Upper lobe of left lung (tissue), 4 donors: ENCODE results near the gene ITGA5.

Experiments used
- CTCF ChIP-seq, 6 experiments: fragments of 450-650 bp in 4 of 6; fragments of 200-600 bp in 2 of 6; sonication (generic) in 2 of 6; IDR thresholded peaks; one replicate each; pipeline ENCODE4 v1.5.1; 2016 to 2019; ENCODE audit warnings: antibody characterized with exemption in 6 of 6
- EP300 ChIP-seq, 4 donors: sonication (generic); formaldehyde crosslinking; IDR thresholded peaks; one replicate each; pipeline ENCODE4 v1.5.1; 2017; ENCODE audit warnings: antibody characterized with exemption in 4 of 4, control low read depth in 2 of 4
- POLR2A ChIP-seq, 4 donors: fragments of 450-650 bp; IDR thresholded peaks; one replicate each; pipeline ENCODE4 v1.5.1; 2016 to 2017; ENCODE audit warnings: antibody characterized with exemption in 4 of 4, mild to moderate bottlenecking in 2 of 4
- POLR2AphosphoS5 ChIP-seq, 2 donors: sonication (generic); formaldehyde crosslinking; IDR thresholded peaks; one replicate each; pipeline ENCODE4 v1.5.1; 2017; ENCODE audit warnings: antibody characterized with exemption in 2 of 2

- no peak for TF ChIP-seq CTCF (IDR thresholded peaks at IDR 0.05)
- TF ChIP-seq POLR2A (IDR thresholded peaks at IDR 0.05), result no peak
- TF ChIP-seq POLR2AphosphoS5 (IDR thresholded peaks at IDR 0.05), result no peak
- TF ChIP-seq EP300 (IDR thresholded peaks at IDR 0.05), result no peak
These were observed 9.8 kb downstream of the ITGA5 start for GRCh38 chr12:54409267-54409666.
